SK-N-MC (cell line): ENCODE data around the gene HYI.

Experiments
- EZH2 ChIP-seq: fragments of 200-600 bp; sonication (generic); IDR thresholded peaks from one replicate; pipeline ENCODE4 v1.6.1; 2017; ENCODE audit warnings: antibody characterized with exemption
- FOXP2 ChIP-seq: optimal IDR thresholded peaks from 2 replicates; pipeline ENCODE3; 2011; ENCODE audit warnings: mild to moderate bottlenecking, moderate library complexity; ENCODE audit not compliant: insufficient read depth; ENCODE audit errors: extremely low read length, control extremely low read depth
- POLR2AphosphoS5 ChIP-seq: IDR thresholded peaks from 2 replicates; pipeline ENCODE4 v1.6.1; 2012; ENCODE audit warnings: mild to moderate bottlenecking, low read depth, low read length, borderline replicate concordance

GRCh38 chr1:43446388-43446740 is 7.4 kb downstream of the HYI start:
- TF ChIP-seq EZH2 (no peak), POLR2AphosphoS5 (no peak), FOXP2 (no peak)
